ENCODE results near the gene MAML2.
"Not testable (repeated sequence)": the region's sequence is repeated elsewhere in the genome, so short reads cannot be mapped to it uniquely, and the experiment has no call there.

MAML2 gene

GRCh38 chr11:96185220-96185768, 157.7 kb downstream of the MAML2 start:
- no peak for DNase-seq (ENCODE audit: low spot score)

GRCh38 chr11:96180937-96181336, 162.1 kb downstream of the MAML2 start:
- not testable (repeated sequence) for DNase-seq (ENCODE audit: low spot score)

GRCh38 chr11:96180341-96180740, 162.7 kb downstream of the MAML2 start:
- DNase-seq (ENCODE audit: low spot score) = no peak

DNA sequence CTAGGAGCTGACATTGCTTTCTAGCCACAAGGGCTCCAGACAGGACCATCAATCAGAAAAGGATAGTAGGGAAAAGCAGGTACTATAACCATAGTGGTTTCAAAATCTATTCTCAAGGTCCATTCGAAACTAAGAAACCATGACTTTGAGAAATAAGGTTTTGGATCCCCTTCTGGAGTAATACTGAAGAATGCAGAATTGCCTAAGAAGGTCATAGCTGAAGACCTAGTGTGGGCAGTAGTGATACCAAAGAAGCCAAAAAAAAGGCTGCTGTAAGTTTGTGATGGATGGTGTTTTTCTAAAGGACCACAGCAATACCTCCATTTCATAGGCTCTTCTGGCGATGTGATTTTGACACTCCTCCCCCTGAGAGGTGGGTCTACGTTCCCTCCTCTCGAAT, 163.1 kb downstream of the MAML2 start:
- DNase-seq (ENCODE audit: low spot score) = no peak

DNA sequence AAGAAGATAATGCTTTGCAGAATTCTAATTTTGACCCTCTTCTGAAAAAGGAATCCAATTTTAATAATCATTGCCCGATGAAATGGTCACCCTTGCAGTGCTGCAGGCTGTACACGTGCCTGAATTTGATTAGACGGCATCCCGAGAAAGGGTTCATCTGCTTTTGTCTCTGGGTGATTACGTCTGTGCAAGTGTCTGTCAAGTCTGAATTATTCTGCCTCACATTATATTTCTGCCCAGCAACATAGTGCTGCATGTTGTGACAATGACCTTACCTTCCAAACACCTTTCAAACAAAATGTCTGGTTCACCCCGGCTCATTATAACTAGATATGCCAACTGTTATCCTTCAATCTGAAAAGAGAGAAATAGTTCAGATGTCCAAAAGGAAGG, 164.1 kb downstream of the MAML2 start:
- DNase-seq (ENCODE audit: low spot score) = no peak

- DNase-seq (ENCODE audit: low spot score) = no peak
Observed at GRCh38 chr11:96178049-96178886, 164.7 kb downstream of the MAML2 start.

- no peak for DNase-seq (ENCODE audit: low spot score)
Observed at GRCh38 chr11:96177146-96177545, 165.8 kb downstream of the MAML2 start.

GRCh38 chr11:96173906-96174305, 169.1 kb downstream of the MAML2 start:
- DNase-seq (ENCODE audit: low spot score) = no peak

- DNase-seq (ENCODE audit: low spot score) = no peak
Observed at GRCh38 chr11:96173422-96173821, 169.6 kb downstream of the MAML2 start.

- DNase-seq (ENCODE audit: low spot score) = no peak
Observed at GRCh38 chr11:96172604-96173003, 170.4 kb downstream of the MAML2 start.

GRCh38 chr11:96169250-96169649, 173.7 kb downstream of the MAML2 start:
- no peak for DNase-seq (ENCODE audit: low spot score)

DNA sequence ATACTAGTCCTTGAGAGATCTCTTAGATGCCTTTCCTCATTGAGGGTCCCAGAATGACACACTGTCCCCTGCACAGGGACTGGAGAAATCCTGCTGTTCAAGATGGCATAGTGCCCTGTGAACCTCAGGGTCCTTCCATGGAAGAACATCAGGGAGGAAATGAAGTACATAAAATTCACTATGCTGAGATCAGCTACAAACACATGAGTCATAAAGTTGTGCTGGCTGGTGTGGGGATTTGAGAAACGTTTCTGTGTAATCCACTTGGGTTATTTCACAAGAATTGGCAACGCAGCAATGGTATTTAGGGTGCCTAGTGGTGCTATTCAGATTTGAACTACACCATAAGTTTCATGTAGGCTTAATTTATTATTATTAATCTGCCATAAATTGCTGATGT, 174.4 kb downstream of the MAML2 start:
- no peak for DNase-seq (ENCODE audit: low spot score)

- no peak for DNase-seq (ENCODE audit: low spot score)
Observed at GRCh38 chr11:96167787-96168186, 175.2 kb downstream of the MAML2 start.

- DNase-seq (ENCODE audit: low spot score) = no peak
Observed at GRCh38 chr11:96167203-96167758, 175.7 kb downstream of the MAML2 start.

- no peak for DNase-seq (ENCODE audit: low spot score)
Observed at GRCh38 chr11:96162816-96163499, 180.0 kb downstream of the MAML2 start.

- no peak for DNase-seq (ENCODE audit: low spot score)
Observed at GRCh38 chr11:96161307-96162089, 181.5 kb downstream of the MAML2 start.

DNA sequence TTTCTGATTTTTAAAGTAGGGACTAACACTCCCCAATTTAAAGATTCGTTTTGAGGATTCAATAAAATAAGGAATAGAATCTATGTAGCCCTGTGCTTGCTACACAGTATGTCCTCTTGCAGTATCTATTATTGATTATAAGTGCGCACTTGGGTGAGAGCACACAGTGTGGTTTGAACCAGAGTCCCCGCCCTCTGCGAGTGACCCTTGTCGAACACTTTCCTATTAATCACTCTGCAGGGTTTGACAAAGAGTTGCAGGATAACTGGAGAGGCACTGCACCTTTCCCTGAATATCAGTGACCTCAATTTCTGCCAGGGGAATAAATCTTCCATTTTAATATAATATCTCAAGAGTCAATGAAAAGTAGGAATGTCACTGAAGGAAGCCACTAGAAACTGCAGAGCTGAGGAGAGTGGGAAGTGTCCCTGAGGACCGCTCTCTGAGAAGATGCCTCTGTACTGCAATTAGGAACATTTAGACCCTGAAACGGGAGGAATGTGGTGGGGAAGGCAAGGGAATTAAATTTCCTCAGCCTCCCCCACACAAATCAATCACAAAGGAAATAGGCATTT, 182.2 kb downstream of the MAML2 start:
- DNase-seq (ENCODE audit: low spot score) = no peak

GRCh38 chr11:96159968-96160367, 183.0 kb downstream of the MAML2 start:
- no peak for DNase-seq (ENCODE audit: low spot score)

- no peak for DNase-seq (ENCODE audit: low spot score)
Observed at GRCh38 chr11:96158126-96158525, 184.9 kb downstream of the MAML2 start.

DNA sequence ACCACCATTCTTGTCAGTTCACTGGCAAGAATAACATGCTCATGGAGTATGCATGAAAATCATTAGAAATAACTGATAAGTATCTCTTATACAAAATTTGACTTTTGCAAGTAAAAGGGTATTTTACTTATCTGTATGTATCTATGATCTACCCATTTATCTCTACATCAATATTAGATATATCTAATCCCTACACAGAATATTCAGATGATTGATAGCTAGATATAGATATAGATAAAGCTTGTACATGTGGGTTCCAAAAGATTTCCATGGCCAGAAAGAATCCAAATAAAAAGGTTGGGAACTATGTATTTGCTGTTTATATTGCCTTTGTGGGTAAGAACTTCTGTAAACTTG, 185.5 kb downstream of the MAML2 start:
- no peak for DNase-seq (ENCODE audit: low spot score)

DNA sequence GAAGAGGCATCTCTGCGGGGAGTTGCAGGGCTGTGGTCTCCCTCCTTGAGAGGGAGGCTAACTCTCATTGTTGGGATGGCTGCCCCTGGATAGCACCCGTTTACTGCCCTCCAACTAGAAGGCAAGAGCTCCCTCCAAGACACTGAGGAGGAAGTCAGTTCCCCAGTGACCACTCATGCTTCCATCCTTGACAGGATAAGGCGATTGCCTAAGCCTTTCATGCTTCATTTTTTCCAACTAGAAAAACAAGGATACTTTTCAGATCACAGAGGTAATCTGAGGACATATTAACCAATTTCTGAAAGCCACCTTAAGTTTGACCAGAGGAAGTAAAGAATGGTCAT, 186.6 kb downstream of the MAML2 start:
- DNase-seq (ENCODE audit: low spot score) = no peak
